Suprapubic skin (tissue), 4 donors: Measurements from ENCODE around the gene ACAT2.
"Not testable (repeated sequence)": the region's sequence is repeated elsewhere in the genome, so short reads cannot be mapped to it uniquely, and the experiment has no call there.

ENCODE experiments used
- CTCF ChIP-seq, 2 donors: fragments of 200-600 bp in 1 of 2; fragments of 450-650 bp in 1 of 2; sonication (generic) in 1 of 2; IDR thresholded peaks; one replicate each; pipeline ENCODE4 v1.5.1; 2016 to 2019; ENCODE audit warnings: antibody characterized with exemption in 2 of 2, mild to moderate bottlenecking in 1 of 2, moderate library complexity in 1 of 2
- POLR2A ChIP-seq, 2 donors: fragments of 450-650 bp; IDR thresholded peaks; one replicate each; pipeline ENCODE4 v1.6.1; 2017; ENCODE audit warnings: antibody characterized with exemption in 2 of 2, mild to moderate bottlenecking in 2 of 2, moderate library complexity in 2 of 2
- POLR2AphosphoS5 ChIP-seq, 3 donors: sonication (generic); formaldehyde crosslinking; IDR thresholded peaks; one replicate each; pipeline ENCODE4 v1.6.1; 2017; ENCODE audit warnings: antibody characterized with exemption in 3 of 3

GRCh38 chr6:159732550-159732949 is 29.3 kb upstream of the ACAT2 start:
- not testable (repeated sequence) for TF ChIP-seq POLR2A, CTCF, POLR2AphosphoS5 (IDR thresholded peaks at IDR 0.05)
